Left lung (tissue), 10 donors: ENCODE data around the gene GABRR3. TPM values are rescaled to one million over a fixed set of nuclear protein-coding genes. Genes with fewer than 3 reads are reported as not detected.

Experiments used
- ATAC-seq: fragments of 200-7000 bp; cut with Tn5 transposase; one replicate; pipeline ENCODE4 v1.9.1; 2020; ENCODE audit warnings: moderate library complexity
- DNase-seq, 4 donors: peaks; one replicate each; pipeline ENCODE4 v3.0.0-alpha.2; 2013 to 2020
- H3K27ac ChIP-seq, 2 donors: fragments of 200-600 bp; sonication (generic) in 1 of 2; one replicate each; pipeline versions ENCODE4 v1.5.0 to v1.8.0; 2020 to 2021
- H3K27me3 ChIP-seq, 2 donors: fragments of 200-600 bp; sonication (generic) in 1 of 2; one replicate each; pipeline versions ENCODE4 v1.5.0 to v1.8.0; 2020 to 2021
- H3K36me3 ChIP-seq, 2 donors: fragments of 200-600 bp; sonication (generic) in 1 of 2; one replicate each; pipeline versions ENCODE4 v1.5.0 to v1.8.0; 2020 to 2021
- H3K4me1 ChIP-seq, 2 donors: fragments of 200-600 bp; one replicate each; pipeline ENCODE4 v1.8.0; 2021
- H3K4me3 ChIP-seq, 2 donors: fragments of 200-600 bp; sonication (generic) in 1 of 2; one replicate each; pipeline versions ENCODE4 v1.5.0 to v1.8.0; 2020 to 2021; ENCODE audit warnings: mild to moderate bottlenecking in 1 of 2
- H3K9me3 ChIP-seq, 2 donors: fragments of 200-600 bp; sonication (generic) in 1 of 2; one replicate each; pipeline versions ENCODE4 v1.5.0 to v1.8.0; 2020 to 2021
- CTCF ChIP-seq, 2 donors: fragments of 200-600 bp; sonication (generic) in 1 of 2; IDR thresholded peaks; one replicate each; pipeline versions ENCODE4 v1.5.0 to v1.8.0; 2021; ENCODE audit warnings: antibody characterized with exemption in 2 of 2
- intact Hi-C, 2 donors: fragments of 100-400 bp; cut with DNase I; formaldehyde crosslinking; loops; one replicate each; pipeline versions ENCODE4 v1.11.2 to v1.14.2; 2022
- polyA plus RNA-seq, 6 donors: library from polyadenylated mRNA; unstranded; fragments of 120-200 nt; gene quantifications; one replicate each; pipeline ENCODE4 v1.2.1, GENCODE V29; 2013; ENCODE audit not compliant: insufficient read length in 6 of 6
- total RNA-seq, 2 donors: library from RNA; stranded (reverse); fragmentation: NEBNext Ultra II Directional; extraction: Animal tissue kit (Norgen Biotek cat#: 25700); gene quantifications; one replicate each; pipeline ENCODE4 v1.2.1, GENCODE V29; 2021
- donor health status: DM: no; HTN: yes; CAD: no.
- donor health status: DM: no; HTN: no; CAD: no.

GABRR3 gene
- total and polyA plus RNA-seq, 8 donors, result 0.10 TPM; not detected in 7

GRCh38 chr3:97958796-97959195 is 76.3 kb downstream of the GABRR3 start:
- DNase-seq (no peak), ATAC-seq (no peak)
- intact Hi-C loops, result no loop called here

GRCh38 chr3:97958396-97958795 is 76.7 kb downstream of the GABRR3 start:
- intact Hi-C loops, result no loop called here
- no peak overlapping the region for H3K27ac ChIP-seq
- TF ChIP-seq CTCF (IDR thresholded peaks at IDR 0.05), result no peak
- H3K4me3 ChIP-seq, result no peak overlapping the region
- H3K4me1 ChIP-seq, result peaks cover 0 to 17% of the 10 kb centered on the region in 2 donors
- no peak for DNase-seq
- ATAC-seq, result no peak
- H3K9me3 ChIP-seq, result no peaks in the 10 kb centered on the region
- no peaks in the 10 kb centered on the region for H3K27me3 ChIP-seq
- H3K36me3 ChIP-seq, result peaks cover 4 to 40% of the 10 kb centered on the region in 2 donors

More at GRCh38 chr3:97958796-97959195, 76.3 kb downstream of the GABRR3 start:
- Histone ChIP-seq H3K4me3 (no peak overlapping the region), H3K27me3 (no peaks in the 10 kb centered on the region), H3K36me3 (peaks cover 4 to 36% of the 10 kb centered on the region in 2 donors), H3K4me1 (peaks cover 0 to 17% of the 10 kb centered on the region in 2 donors), H3K9me3 (no peaks in the 10 kb centered on the region), H3K27ac (no peak overlapping the region)
- no peak for TF ChIP-seq CTCF (IDR thresholded peaks at IDR 0.05)

- no peaks in the 10 kb centered on the region for H3K9me3 ChIP-seq
- intact Hi-C loops, result no loop called here
- H3K4me3 ChIP-seq, result no peak overlapping the region
- no peak for TF ChIP-seq CTCF (IDR thresholded peaks at IDR 0.05)
- peaks cover 0 to 17% of the 10 kb centered on the region in 2 donors for H3K4me1 ChIP-seq
- H3K27ac ChIP-seq, result no peak overlapping the region
- no peaks in the 10 kb centered on the region for H3K27me3 ChIP-seq
- H3K36me3 ChIP-seq, result peaks cover 4 to 42% of the 10 kb centered on the region in 2 donors
- DNase-seq, result no peak
- ATAC-seq, result peak; percentile 13
Measured at GRCh38 chr3:97957617-97958311, 77.4 kb downstream of the GABRR3 start.

GRCh38 chr3:97956051-97956450 is 79.1 kb downstream of the GABRR3 start:
- ATAC-seq (peak; percentile 55), DNase-seq (no peak)
- Histone ChIP-seq H3K27me3 (no peaks in the 10 kb centered on the region), H3K4me3 (no peak overlapping the region), H3K27ac (no peak overlapping the region), H3K9me3 (no peaks in the 10 kb centered on the region), H3K36me3 (peaks cover 4 to 45% of the 10 kb centered on the region in 2 donors), H3K4me1 (peaks cover 0 to 21% of the 10 kb centered on the region in 2 donors)
- no peak for TF ChIP-seq CTCF (IDR thresholded peaks at IDR 0.05)
- intact Hi-C loops, result no loop called here

GRCh38 chr3:97954228-97954827 is 80.8 kb downstream of the GABRR3 start:
- intact Hi-C loops, result no loop called here
- no peaks in the 10 kb centered on the region for H3K27me3 ChIP-seq
- H3K4me1 ChIP-seq, result peaks cover 0 to 21% of the 10 kb centered on the region in 2 donors
- H3K9me3 ChIP-seq, result no peaks in the 10 kb centered on the region
- ATAC-seq, result no peak
- H3K27ac ChIP-seq, result no peak overlapping the region
- no peak for TF ChIP-seq CTCF (IDR thresholded peaks at IDR 0.05)
- DNase-seq, result peak in 1 of 4 donors; percentile 56
- peaks cover 0 to 56% of the 10 kb centered on the region in 2 donors for H3K36me3 ChIP-seq
- no peak overlapping the region for H3K4me3 ChIP-seq
